ENCODE measurements around the gene OR2A2.
"Not testable (repeated sequence)": the region's sequence is repeated elsewhere in the genome, so short reads cannot be mapped to it uniquely, and the experiment has no call there.

OR2A2 gene, protein sequence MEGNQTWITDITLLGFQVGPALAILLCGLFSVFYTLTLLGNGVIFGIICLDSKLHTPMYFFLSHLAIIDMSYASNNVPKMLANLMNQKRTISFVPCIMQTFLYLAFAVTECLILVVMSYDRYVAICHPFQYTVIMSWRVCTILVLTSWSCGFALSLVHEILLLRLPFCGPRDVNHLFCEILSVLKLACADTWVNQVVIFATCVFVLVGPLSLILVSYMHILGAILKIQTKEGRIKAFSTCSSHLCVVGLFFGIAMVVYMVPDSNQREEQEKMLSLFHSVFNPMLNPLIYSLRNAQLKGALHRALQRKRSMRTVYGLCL

DNA sequence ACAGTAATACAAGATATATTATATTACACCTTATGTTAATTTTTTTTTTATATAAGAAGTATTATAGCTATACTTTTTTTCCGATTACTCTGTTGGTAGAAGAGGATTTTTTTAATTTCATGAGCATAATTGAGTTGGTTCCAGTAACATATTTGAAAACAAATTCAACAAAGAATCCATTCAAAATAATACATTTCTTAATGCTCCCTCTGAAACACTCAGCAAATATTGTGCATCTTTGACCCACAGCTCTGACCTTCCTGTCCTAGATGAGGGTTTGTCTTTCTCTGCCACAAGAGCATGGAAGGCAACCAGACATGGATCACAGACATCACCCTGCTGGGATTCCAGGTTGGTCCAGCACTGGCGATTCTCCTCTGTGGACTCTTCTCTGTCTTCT, at the start of gene OR2A2:
TSS of gene OR2A2 (plus strand) at position 301 of the 400 bp plus-strand sequence. CDS start at position 301, 0 bp downstream.
- DNase-seq = no peak

DNA sequence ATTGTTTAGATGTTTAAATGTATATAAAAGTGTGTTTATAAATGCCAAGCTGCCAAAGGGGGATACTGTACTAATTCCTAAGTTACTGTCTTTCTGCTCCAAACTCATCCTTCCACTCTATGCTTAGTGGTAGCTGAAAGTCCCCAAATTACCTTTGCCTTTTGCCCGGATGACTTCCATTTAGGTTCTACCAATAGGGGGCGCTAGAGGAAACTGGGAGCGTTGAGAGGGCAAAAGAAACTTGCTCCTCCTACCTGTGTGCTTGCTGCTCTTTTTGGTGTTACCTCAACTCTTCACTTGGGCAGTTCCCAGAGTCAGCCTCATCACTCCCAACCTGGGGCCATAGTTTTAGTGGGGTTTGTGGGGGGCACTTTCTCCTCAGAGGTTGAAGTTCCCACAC, 45.7 kb upstream of the OR2A2 start:
- no peak for DNase-seq

DNA sequence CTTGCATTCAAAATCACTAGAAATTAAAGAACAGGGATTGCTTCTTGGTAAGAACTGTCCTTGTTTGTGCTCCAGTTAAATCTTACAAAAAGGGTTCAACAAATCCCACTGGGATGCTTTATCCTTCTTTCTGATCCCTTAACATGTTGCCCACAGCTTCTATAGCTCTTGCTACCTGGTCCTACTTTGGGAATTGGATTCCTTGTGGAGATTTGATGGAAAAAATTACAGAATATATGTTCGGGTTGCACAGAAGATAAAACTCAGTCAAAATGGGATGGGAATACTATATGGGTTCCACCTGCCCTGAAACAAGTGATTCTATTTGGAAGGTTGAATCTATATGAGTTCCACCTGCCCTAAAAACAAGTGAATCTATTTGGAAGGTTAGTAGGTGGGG, 39.9 kb upstream of the OR2A2 start, which contains the start of gene OR2A25:
TSS of gene OR2A25 (plus strand) at position 301 of the 400 bp plus-strand sequence. CDS start 4,409 bp downstream, outside the sequence.
- DNase-seq = no peak

DNA sequence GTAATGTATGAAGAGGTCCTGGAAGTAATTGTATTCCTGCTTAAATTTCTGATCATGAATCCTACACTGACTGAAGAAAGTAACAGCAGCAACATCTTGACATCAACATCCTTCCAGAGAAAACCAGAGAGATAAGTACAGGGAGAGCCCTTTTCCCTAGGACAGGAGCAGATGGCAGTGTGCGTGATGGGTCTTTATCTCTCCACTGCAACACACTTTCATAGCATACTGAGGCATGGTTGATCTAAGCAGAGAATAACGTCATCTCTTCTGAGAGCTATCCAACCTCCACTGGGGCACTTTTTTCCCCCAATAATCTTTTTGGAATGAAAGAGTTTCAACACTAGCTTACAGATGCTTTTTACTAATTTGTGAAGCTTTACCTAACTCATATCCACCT, 39.4 kb upstream of the OR2A2 start:
- no peak for DNase-seq

DNA sequence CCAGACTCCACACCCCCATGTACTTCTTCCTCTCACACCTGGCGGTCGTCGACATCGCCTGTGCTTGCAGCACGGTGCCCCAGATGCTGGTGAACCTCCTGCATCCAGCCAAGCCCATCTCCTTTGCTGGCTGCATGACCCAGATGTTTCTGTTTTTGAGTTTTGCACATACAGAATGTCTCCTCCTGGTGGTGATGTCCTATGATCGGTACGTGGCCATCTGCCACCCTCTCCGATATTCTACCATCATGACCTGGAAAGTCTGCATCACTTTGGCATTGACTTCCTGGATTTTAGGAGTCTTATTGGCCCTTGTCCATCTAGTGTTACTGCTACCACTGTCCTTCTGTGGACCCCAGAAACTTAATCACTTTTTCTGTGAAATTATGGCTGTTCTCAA, 35.0 kb upstream of the OR2A2 start:
- DNase-seq = no peak

DNA sequence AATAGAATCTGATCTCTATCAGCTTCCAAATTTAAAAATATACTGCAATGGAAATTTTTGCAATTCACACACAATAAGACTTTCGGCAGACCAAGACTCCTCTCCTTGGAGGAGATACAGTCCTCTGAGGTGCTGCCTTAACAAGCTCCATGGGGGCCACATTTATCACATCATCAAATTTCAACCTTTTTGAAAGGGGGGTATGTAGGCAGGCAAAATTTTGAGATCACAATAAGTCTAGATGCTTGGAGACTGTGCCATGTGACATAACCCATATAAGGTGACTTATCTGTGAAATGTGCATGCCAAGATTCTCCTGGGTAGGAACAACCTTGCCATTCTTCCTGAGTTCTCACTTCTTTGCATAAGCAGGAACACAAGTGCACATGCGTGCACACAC, 23.4 kb upstream of the OR2A2 start, which contains the start of gene OR2A12:
TSS of gene OR2A12 (plus strand) at position 301 of the 400 bp plus-strand sequence. CDS start 8,830 bp downstream, outside the sequence.
- DNase-seq = no peak

DNA sequence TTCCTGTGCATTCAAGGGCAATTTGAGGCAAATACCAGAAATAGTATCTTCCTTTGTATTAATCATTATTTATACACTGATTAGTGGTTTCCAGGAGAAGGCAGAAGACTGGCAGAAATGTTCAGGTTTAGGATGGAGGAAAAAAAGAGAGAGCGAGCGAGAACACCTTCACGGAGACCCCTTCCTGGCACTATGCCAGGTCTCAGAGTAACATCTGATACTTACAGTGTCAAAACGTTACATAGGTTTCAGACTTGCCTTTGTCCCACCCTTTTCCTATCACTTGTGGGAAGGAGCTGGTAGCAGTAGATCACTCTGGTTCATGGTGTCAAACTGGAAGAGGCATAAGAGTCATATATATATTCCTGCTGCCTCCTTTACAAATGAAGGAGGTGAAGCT, 22.7 kb upstream of the OR2A2 start:
- DNase-seq = no peak

DNA sequence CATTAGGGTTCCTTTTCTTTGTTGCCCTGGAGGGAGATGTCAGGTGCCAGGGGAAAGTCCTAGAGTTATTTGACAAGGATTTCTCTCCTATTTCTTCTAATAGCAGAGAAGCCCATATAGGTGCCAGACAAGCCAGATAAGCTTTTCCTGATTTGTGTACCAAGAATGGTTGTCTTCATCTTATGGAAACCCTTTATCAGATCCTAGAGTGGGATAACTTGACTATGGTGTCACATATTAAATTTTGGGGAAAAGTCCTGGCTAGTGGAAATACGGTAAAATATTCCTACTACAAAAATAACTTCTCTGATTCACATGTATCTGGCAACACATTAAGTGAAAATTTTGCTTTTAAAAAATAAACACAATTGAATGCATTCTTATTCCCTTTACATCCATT, 22.2 kb upstream of the OR2A2 start:
- no peak for DNase-seq

DNA sequence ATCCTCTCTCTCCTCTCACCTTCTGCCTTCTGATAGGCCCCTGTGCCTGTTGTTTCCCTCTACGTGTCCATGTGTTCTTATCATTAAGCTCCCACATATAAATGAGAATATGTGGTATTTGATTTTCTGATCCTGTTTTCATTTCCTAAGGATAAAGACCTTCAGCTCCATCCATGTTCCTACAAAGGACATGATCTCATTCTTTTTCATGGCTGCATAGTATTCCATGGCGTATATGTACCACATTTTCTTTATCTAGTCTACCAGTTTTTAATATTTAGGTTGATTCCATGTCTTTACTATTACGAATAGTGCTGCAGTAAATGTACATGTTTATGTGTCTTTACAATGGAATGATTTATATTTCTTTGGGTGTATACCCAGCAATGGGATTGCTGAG, 18.7 kb upstream of the OR2A2 start:
- DNase-seq = no peak

DNA sequence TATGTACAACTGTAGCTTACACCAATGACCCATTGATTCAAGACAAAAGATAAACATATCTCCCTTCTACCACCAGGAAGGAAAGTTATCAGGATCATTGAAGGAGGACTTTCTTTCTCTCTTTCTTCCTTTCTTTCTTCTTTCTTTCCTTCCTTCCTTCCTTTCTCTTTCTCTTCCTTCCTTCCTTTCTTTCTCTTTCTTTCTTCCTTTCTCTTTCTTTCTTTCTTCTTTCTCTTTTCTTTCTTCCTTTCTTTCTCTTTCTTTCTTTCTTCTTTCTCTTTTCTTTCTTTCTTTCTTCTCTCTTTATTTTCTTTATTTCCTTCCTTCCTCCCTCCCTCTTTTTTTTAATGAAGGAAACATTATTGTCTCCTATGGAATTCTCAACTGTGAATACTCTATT, 10.6 kb upstream of the OR2A2 start:
- DNase-seq = no peak

DNA sequence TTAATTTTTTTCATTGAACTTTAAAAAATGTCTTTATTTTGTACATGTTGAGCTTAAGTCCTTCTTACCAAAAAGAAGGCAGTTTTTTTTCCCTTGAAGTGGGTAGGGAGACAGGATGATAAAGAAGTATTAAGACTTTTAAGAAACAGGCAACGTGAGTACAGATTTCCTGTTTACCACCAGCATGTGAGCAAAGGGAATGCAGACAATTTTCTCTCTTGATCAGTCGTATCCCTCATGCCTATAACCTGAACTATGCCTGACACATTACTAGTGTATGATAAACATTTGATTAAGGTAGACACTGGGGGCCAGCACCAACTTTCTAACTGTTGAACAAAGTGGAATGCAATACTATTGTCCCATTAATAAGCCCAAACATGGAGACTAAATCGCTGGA, 8.8 kb upstream of the OR2A2 start:
- DNase-seq = no peak

DNA sequence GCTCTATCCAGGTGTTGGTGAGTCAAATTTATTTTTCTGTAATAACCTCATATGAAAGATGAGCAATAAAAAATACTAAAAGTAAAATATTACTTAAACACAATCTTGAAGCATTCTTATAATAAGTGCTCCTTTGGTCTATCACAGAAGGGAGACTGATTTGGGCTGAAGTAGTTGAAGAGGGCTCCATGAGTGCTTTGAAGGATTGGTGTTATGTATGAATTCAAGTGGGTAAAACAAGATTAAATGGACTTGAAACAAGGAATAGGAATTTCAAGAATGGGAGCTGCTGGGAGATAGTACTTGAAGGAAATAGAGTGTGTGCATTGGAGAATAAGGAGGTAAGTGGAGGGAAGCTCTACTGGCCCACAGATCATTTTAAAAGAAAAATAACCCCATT, 7.3 kb upstream of the OR2A2 start:
- DNase-seq = no peak

DNA sequence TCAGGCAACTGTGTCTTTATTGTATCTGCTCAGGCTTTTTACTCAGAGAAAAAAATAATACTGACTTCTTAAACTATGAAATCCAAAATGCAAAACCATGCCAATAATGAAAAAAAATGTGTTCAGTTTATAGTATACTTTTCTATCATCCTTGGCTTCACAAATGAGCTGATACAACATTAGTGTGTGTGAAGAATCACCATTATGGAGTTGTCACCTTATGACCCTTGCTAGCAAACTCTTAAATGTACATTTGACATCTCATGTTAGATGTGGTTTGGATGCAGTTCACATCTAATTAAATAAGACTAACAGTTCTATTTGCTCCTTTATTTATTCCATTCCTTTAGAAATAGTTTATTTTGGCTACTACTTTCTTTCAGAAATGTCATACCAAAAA, 4.2 kb upstream of the OR2A2 start:
- no peak for DNase-seq

DNA sequence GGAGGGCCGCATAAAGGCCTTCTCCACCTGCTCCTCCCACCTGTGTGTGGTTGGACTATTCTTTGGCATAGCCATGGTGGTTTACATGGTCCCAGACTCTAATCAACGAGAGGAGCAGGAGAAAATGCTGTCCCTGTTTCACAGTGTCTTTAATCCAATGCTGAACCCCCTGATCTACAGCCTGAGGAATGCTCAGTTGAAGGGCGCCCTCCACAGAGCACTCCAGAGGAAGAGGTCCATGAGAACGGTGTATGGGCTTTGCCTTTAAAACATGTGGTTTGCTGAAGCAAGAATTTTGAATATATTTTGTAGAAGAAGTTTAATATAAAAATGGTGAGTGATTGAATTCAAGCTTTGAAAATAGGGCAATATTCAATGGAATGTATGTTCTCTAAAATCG, 889 bp downstream of the OR2A2 start:
- DNase-seq = no peak

DNA sequence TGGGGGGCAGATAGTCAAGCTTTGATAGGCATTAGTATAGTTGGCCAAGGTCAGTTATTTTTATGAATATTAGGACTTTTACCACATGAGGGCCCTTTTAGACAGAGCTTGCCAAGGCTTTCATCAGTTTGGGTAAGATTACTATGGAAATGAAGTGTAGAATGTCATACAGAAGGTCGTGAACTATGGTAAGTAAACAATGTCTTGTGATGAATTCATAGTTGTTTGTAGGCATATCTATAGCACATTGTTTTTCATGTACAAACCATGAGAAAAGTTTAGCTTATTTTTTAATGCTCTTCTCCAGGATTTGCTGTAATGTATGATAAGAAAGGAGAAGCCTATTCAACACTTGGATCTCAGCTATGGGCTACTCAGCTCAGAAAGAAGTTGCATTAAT, 4.3 kb downstream of the OR2A2 start:
- no peak for DNase-seq

DNA sequence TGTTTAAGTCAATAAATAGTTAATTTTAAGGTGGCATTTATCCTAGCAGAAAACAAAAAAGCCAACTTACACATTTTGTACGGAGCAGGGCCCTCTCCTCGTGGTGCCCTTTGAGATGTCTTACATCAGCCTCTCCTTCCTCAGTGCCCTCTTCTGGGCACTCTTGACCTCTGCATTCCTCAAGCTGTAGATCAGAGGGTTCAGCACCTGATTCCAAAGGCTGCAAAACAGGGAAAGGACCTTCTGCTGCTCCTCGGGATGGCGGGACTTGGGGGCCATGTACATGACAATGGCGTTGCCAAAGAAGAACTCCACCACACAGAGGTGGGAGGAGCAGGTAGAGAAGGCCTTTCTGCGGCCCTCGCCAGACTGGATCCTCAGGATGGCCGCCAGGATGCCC, 9.0 kb downstream of the OR2A2 start:
- DNase-seq = no peak

DNA sequence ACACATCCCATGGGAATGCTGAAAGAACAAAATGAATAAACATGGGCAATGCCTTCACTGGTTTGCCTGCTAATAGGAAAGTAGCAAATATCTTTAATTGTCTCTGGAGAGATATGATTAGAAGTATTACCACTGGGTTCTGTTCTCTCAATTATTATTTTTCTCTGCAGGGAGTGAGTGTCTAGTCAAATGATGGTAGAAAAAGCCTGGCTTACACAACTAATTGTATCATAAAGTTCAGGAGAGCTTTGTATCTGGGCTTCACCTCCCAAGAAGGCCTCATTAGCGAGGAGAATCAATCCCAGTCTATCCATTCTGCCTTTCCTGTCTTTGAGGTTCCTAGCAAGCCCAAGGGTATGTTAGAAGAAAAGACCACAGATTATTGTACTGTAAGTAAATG, 13.5 kb downstream of the OR2A2 start, which contains the start of gene OR2A14:
TSS of gene OR2A14 (plus strand) at position 301 of the 400 bp plus-strand sequence. CDS start 5,937 bp downstream, outside the sequence.
- DNase-seq = no peak

DNA sequence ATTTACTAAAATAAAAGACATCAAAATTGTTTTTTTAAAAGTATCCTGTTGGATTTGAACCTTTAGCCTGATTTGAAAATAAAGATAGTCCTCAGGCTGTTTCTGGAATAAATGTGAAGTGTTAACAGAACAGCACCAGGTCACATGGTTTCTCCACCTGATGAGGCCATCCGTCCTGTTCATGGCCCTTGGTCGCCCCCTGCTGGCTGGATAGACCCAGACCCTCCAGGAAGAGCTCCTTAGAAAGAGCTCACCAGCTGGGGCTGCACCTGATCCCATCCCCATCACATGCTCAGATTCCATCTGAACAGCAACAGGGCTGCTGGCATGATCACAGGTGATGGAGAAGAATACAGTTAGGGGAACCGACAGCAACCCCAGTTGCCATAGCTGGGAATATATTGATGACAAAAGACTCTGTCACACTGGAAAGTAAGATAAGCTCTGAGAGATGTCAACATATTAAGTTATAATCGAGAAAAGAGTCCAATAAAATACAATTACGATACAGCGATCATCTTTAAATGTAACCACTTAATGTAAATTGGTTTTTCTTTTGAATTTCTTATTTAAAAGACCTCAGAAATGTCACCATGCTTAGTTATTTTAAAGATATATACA, 18.4 kb downstream of the OR2A2 start:
- DNase-seq = peak; percentile 93

DNA sequence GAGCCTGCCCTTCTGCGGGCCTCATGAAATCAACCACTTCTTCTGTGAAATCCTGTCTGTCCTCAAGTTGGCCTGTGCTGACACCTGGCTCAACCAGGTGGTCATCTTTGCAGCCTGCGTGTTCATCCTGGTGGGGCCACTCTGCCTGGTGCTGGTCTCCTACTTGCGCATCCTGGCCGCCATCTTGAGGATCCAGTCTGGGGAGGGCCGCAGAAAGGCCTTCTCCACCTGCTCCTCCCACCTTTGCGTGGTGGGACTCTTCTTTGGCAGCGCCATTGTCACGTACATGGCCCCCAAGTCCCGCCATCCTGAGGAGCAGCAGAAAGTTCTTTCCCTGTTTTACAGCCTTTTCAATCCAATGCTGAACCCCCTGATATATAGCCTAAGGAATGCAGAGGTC, 20.2 kb downstream of the OR2A2 start:
- not testable (repeated sequence) for DNase-seq

DNA sequence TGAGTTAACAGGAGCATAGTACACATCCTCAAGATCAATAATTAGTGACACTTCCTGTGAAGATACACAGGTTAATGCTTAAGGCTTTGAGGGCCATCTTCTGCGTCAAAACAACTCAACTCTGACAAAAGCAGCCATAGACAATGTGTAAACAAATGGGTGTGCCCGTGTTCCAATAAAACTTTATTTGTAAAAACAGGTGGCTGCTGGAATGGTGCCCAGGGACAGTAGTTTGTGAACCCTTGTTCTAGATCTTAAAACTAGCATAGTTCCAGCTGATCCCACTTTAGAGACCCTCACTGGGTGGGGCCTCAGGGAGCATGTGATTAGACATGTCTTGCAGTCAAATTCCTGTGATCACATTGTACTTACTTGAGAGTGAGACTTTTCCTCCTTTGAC, 21.3 kb downstream of the OR2A2 start:
- DNase-seq = no peak

DNA sequence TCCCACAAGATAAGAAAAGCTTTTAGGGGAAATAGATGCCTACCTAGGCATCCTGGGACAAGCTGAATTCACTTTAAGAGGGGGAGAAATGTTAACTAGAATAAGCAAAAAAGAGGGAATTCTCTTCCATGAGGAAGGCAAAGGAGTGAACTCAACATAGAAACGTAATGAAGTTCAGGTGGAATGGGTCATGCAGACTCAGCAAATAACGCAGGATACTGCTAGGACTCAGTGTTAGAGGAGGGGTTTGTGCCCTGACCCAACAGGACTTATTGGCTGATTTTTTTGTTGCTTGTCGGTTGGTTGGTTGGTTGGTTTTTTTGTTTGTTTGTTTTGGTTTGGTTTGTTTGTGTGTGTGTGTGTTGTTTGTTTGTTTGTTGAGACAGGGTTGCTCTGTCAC, 22.9 kb downstream of the OR2A2 start:
- no peak for DNase-seq

DNA sequence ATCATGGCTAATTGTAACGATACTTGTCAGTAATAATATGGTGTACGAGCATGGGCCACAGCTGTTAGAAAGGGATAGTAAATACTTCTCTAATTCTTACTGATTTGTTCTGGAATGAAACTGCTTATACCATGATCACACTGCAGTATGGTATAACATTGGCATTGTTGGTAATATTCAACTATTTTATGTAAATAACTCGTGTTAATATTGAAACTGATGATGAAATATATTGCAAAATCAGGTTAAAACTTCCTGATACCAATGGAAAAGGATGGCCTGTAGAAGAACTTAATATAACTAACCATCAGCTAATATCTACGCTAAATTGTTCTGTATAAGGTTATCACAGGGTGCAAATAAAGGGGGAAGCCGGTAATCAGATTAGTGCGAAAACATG, 23.9 kb downstream of the OR2A2 start:
- no peak for DNase-seq

DNA sequence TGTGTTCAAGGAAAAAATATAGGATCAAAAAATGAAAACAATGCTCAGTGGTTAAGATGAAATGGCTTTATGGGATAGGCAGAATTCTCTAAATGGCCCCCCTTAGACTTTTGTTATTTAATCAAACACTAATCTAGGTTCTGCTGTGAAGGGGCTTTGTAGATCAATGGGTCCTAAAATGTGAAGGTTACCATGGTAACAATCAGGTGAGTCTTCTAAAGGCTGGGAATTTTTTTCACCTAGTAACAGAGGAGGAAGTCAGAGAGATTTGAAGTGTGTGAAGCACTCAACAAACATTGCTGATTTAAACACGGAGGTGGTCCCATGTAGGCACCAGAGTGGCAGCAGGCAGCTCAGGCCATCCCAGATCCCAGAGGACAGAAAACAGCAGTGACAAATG, 24.7 kb downstream of the OR2A2 start:
- DNase-seq = no peak

DNA sequence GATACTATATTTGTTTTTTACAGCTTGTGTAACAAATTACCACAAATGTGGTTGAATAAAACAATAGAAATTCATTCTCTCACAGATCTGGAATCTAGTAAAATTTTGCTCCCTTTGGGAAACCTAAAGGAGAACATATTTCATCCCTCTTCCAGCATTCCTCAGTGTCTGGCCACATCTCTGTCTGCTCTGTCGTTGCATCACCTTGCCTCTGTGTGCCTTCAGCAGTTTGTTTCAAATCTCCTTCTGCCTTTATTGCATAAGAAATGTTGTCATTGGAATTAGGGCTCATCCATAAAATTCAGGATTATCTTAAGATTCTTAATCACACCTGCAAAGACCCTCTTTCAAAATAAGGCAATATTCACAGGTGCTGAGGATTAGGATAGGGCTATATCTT, 28.1 kb downstream of the OR2A2 start:
- no peak for DNase-seq

DNA sequence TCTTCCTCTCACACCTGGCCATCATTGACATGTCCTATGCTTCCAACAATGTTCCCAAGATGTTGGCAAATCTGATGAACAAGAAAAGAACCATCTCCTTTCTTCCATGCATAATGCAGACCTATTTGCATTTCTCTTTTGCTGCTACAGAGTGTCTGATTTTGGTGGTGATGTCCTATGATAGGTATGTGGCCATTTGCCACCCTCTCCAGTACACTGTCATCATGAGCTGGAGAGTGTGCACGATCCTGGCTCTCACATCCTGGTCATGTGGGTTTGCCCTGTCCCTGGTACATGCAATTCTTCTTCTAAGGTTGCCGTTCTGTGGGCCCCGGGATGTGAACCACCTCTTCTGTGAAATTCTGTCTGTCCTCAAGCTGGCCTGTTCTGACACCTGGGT, 32.8 kb downstream of the OR2A2 start:
- no peak for DNase-seq

All from stimulated activated CD4-positive, alpha-beta T cell treated with anti-CD3 and anti-CD28 coated beads, Interleukin-12 subunit alpha, Interleukin-12 subunit beta, amount 100 ng/mL, for 4 hours (primary cell).